ENCODE data around the gene MKRN2. TPM values are rescaled to one million over a fixed set of nuclear protein-coding genes. Genes with fewer than 3 reads are reported as not detected.

MKRN2 gene
- total and polyA plus RNA-seq, 2 of the 13 experiments (the other 11 are each of a cell fraction or from before 2014, with no cell fraction given), result 25.5 to 34.3 TPM

DNA sequence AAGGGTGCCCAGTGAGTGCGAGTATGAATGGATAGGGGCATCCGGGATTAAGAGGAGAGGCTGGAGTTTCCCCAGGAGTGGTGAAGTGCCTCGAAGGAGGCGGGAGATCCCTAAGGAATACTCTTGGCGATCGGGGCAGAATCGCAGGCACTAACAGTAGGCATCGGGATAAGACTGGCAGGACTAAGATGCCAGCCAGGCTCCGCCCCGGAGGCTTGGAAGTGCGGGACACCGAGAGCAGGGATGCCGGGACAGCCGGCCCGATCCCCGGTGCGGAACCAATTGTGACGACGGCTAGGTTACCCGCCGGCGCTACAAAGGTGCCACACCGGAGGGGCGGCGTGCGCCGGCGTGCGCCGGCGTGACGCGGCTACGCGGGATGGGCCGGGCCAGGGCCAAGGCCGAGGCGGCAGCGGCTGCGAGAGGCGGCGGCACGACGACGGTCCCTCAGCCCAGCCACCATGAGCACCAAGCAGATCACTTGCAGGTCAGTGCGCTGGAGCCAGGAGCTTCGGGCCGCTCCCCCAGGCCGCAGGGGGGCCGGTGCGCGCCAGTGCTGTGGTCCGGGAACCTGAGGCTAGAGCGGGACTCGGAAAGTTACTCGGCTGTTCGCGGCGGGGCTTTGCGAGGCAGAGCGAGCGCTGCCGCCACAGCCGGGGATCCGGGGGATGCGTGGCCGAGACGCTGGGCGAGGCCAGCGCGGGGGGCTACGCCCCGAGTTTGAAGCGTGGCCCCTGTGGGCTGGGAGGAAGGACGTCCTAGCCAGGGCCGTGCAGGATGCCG lies at the start of gene MKRN2 (continued):
- peak; percentile 88 for TF ChIP-seq MYC (CRISPR knock-in tag; IDR thresholded peaks at IDR 0.05; ENCODE audit: borderline replicate concordance)
- 0 out of 2 replicates have a peak, but pooled peaks have one; percentile 39 for TF ChIP-seq PRDM15 (CRISPR knock-in tag; IDR thresholded peaks at IDR 0.05)
- TF ChIP-seq, protein P1, sequence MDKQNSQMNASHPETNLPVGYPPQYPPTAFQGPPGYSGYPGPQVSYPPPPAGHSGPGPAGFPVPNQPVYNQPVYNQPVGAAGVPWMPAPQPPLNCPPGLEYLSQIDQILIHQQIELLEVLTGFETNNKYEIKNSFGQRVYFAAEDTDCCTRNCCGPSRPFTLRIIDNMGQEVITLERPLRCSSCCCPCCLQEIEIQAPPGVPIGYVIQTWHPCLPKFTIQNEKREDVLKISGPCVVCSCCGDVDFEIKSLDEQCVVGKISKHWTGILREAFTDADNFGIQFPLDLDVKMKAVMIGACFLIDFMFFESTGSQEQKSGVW (CRISPR knock-in tag; IDR thresholded peaks at IDR 0.05; ENCODE audit: borderline replicate concordance), result no peak
- TF ChIP-seq ZFP82 (CRISPR knock-in tag; IDR thresholded peaks at IDR 0.05; ENCODE audit: borderline replicate concordance), result peak; percentile 81; the same call in 1 of the 2 replicates
- TF ChIP-seq CSRNP1 (CRISPR knock-in tag; IDR thresholded peaks at IDR 0.05), result peak; percentile 80; the same call in 1 of the 2 replicates
- TF ChIP-seq, protein P2, sequence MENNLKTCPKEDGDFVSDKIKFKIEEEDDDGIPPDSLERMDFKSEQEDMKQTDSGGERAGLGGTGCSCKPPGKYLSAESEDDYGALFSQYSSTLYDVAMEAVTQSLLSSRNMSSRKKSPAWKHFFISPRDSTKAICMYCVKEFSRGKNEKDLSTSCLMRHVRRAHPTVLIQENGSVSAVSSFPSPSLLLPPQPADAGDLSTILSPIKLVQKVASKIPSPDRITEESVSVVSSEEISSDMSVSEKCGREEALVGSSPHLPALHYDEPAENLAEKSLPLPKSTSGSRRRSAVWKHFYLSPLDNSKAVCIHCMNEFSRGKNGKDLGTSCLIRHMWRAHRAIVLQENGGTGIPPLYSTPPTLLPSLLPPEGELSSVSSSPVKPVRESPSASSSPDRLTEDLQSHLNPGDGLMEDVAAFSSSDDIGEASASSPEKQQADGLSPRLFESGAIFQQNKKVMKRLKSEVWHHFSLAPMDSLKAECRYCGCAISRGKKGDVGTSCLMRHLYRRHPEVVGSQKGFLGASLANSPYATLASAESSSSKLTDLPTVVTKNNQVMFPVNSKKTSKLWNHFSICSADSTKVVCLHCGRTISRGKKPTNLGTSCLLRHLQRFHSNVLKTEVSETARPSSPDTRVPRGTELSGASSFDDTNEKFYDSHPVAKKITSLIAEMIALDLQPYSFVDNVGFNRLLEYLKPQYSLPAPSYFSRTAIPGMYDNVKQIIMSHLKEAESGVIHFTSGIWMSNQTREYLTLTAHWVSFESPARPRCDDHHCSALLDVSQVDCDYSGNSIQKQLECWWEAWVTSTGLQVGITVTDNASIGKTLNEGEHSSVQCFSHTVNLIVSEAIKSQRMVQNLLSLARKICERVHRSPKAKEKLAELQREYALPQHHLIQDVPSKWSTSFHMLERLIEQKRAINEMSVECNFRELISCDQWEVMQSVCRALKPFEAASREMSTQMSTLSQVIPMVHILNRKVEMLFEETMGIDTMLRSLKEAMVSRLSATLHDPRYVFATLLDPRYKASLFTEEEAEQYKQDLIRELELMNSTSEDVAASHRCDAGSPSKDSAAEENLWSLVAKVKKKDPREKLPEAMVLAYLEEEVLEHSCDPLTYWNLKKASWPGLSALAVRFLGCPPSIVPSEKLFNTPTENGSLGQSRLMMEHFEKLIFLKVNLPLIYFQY (CRISPR knock-in tag; IDR thresholded peaks at IDR 0.05; ENCODE audit: borderline replicate concordance), result peak; percentile 43; the same call in 1 of the 2 replicates
- TF ChIP-seq SIN3B (IDR thresholded peaks at IDR 0.05; ENCODE audit: low read length), result peak; percentile 74
- TF ChIP-seq PITX1 (CRISPR knock-in tag; IDR thresholded peaks at IDR 0.05), result peak; percentile 2; the same call in 1 of the 2 replicates
- TF ChIP-seq ZNF678 (CRISPR knock-in tag; IDR thresholded peaks at IDR 0.05), result 0 out of 2 replicates have a peak, but pooled peaks have one; percentile 78
- peak; percentile 91 for TF ChIP-seq IRF2 (CRISPR knock-in tag; IDR thresholded peaks at IDR 0.05)
- TF ChIP-seq, protein P3, sequence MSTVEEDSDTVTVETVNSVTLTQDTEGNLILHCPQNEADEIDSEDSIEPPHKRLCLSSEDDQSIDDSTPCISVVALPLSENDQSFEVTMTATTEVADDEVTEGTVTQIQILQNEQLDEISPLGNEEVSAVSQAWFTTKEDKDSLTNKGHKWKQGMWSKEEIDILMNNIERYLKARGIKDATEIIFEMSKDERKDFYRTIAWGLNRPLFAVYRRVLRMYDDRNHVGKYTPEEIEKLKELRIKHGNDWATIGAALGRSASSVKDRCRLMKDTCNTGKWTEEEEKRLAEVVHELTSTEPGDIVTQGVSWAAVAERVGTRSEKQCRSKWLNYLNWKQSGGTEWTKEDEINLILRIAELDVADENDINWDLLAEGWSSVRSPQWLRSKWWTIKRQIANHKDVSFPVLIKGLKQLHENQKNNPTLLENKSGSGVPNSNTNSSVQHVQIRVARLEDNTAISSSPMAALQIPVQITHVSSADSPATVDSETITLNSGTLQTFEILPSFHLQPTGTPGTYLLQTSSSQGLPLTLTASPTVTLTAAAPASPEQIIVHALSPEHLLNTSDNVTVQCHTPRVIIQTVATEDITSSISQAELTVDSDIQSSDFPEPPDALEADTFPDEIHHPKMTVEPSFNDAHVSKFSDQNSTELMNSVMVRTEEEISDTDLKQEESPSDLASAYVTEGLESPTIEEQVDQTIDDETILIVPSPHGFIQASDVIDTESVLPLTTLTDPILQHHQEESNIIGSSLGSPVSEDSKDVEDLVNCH (CRISPR knock-in tag; IDR thresholded peaks at IDR 0.05), result no peak
- TF ChIP-seq KAT8 (CRISPR knock-in tag; IDR thresholded peaks at IDR 0.05), result peak; percentile 92
- TF ChIP-seq ZC3H4 (CRISPR knock-in tag; IDR thresholded peaks at IDR 0.05; ENCODE audit: borderline replicate concordance), result no peak
- peak; percentile 43; the same call in 1 of the 2 replicates for TF ChIP-seq NFKBIZ (CRISPR knock-in tag; IDR thresholded peaks at IDR 0.05)
- TF ChIP-seq ZNF816 (CRISPR knock-in tag; IDR thresholded peaks at IDR 0.05; ENCODE audit: borderline replicate concordance), result 0 out of 2 replicates have a peak, but pooled peaks have one; percentile 9
